ENCODE measurements around the gene TTC39A. TPM values are rescaled to one million over a fixed set of nuclear protein-coding genes. Genes with fewer than 3 reads are reported as not detected.

The TTC39A gene
- total and polyA plus RNA-seq, 2 donors (not counting 1 experiment from before 2014, with no cell fraction given), result not detected

- no peak overlapping the region for H2AFZ ChIP-seq (ENCODE audit: insufficient read depth, low read depth, low read length, poor library complexity, severe bottlenecking)
- no peaks in the 10 kb centered on the region for H3K36me3 ChIP-seq (replicated peaks in 1 of 2; ENCODE audit: control extremely low read depth in 1 of 2, control insufficient read depth in 1 of 2, extremely low read depth in 1 of 2, insufficient read depth in 2 of 2, low read length in 1 of 2)
- POLR2A ChIA-PET, result no interaction called here
- TF ChIP-seq EZH2 (IDR thresholded peaks at IDR 0.05; ENCODE audit: borderline replicate concordance, insufficient read depth, low read depth, low read length, poor library complexity, severe bottlenecking), result no peak
- no peak for TF ChIP-seq CTCF (IDR thresholded peaks at IDR 0.05)
- no peaks in the 10 kb centered on the region for H3K27me3 Mint-ChIP-seq
- H3K9me3 ChIP-seq (ENCODE audit: control extremely low read depth in 1 of 3, control insufficient read depth in 2 of 3, insufficient read depth in 1 of 3, low read length in 2 of 3), result no peaks in the 10 kb centered on the region
- ATAC-seq (ENCODE audit: low read depth) (no peak), DNase-seq (no peak)
- H3K9ac ChIP-seq (ENCODE audit: low read length), result no peak overlapping the region
- no peak overlapping the region for H3K27ac ChIP-seq (ENCODE audit: low read length in 2 of 2)
- H3K4me3 ChIP-seq (ENCODE audit: control extremely low read depth in 1 of 5, extremely low read depth in 1 of 5, insufficient read depth in 1 of 5, low read depth in 2 of 5, low read length in 4 of 5), result no peak overlapping the region
- H3K4me1 Mint-ChIP-seq, result no peaks in the 10 kb centered on the region
- no peak overlapping the region for H3K4me3 Mint-ChIP-seq
- intact Hi-C loops (cut with micrococcal nuclease), result no loop called here
- no peaks in the 10 kb centered on the region for H4K20me1 ChIP-seq (ENCODE audit: control insufficient read depth, insufficient read depth, low read length, poor library complexity, severe bottlenecking)
- no peak overlapping the region for H3K4me2 ChIP-seq (replicated peaks; ENCODE audit: low read depth, low read length, poor library complexity, severe bottlenecking)
- H3K27me3 ChIP-seq (replicated peaks in 1 of 4; ENCODE audit: control extremely low read depth in 1 of 4, control insufficient read depth in 3 of 4, insufficient read depth in 4 of 4, low read length in 3 of 4), result no peaks in the 10 kb centered on the region
- WGBS (ENCODE audit: insufficient coverage), result 87% methylated on average over 3 of the region's 4 CpGs
- no peaks in the 10 kb centered on the region for H3K4me1 ChIP-seq (ENCODE audit: control insufficient read depth in 2 of 2, insufficient read depth in 2 of 2, low read length in 2 of 2)
- CTCF ChIA-PET, result no interaction called here
- no peaks in the 10 kb centered on the region for H3K9me3 Mint-ChIP-seq (ENCODE audit: insufficient read depth)
- H3K79me2 ChIP-seq (ENCODE audit: control insufficient read depth, insufficient read depth, low read length), result no peaks in the 10 kb centered on the region
- H3K27ac Mint-ChIP-seq, result no peak overlapping the region
These were observed 13.6 kb downstream of the TTC39A start for GRCh38 chr1:51316846-51317120.

- H3K9me3 ChIP-seq (ENCODE audit: control extremely low read depth in 1 of 3, control insufficient read depth in 2 of 3, insufficient read depth in 1 of 3, low read length in 2 of 3), result no peaks in the 10 kb centered on the region
- no peaks in the 10 kb centered on the region for H4K20me1 ChIP-seq (ENCODE audit: control insufficient read depth, insufficient read depth, low read length, poor library complexity, severe bottlenecking)
- ATAC-seq (ENCODE audit: low read depth) (no peak), DNase-seq (no peak)
- POLR2A ChIA-PET, result no interaction called here
- H3K4me1 ChIP-seq (ENCODE audit: control insufficient read depth in 2 of 2, insufficient read depth in 2 of 2, low read length in 2 of 2), result no peaks in the 10 kb centered on the region
- H3K27me3 Mint-ChIP-seq, result no peaks in the 10 kb centered on the region
- no peak overlapping the region for H3K4me3 ChIP-seq (ENCODE audit: control extremely low read depth in 1 of 5, extremely low read depth in 1 of 5, insufficient read depth in 1 of 5, low read depth in 2 of 5, low read length in 4 of 5)
- WGBS (ENCODE audit: insufficient coverage), result 91% methylated on average over 9 of the region's 9 CpGs
- H3K9ac ChIP-seq (ENCODE audit: low read length), result no peak overlapping the region
- H3K27me3 ChIP-seq (replicated peaks in 1 of 4; ENCODE audit: control extremely low read depth in 1 of 4, control insufficient read depth in 3 of 4, insufficient read depth in 4 of 4, low read length in 3 of 4), result no peaks in the 10 kb centered on the region
- peaks cover 4% of the 10 kb centered on the region for H3K4me1 Mint-ChIP-seq
- H3K9me3 Mint-ChIP-seq (ENCODE audit: insufficient read depth), result no peaks in the 10 kb centered on the region
- H3K27ac ChIP-seq (ENCODE audit: low read length in 2 of 2), result no peak overlapping the region
- H2AFZ ChIP-seq (ENCODE audit: insufficient read depth, low read depth, low read length, poor library complexity, severe bottlenecking), result no peak overlapping the region
- CTCF ChIA-PET, result no interaction called here
- H3K79me2 ChIP-seq (ENCODE audit: control insufficient read depth, insufficient read depth, low read length), result no peaks in the 10 kb centered on the region
- TF ChIP-seq EZH2 (IDR thresholded peaks at IDR 0.05; ENCODE audit: borderline replicate concordance, insufficient read depth, low read depth, low read length, poor library complexity, severe bottlenecking) (no peak), CTCF (IDR thresholded peaks at IDR 0.05) (no peak)
- no peak overlapping the region for H3K4me3 Mint-ChIP-seq
- intact Hi-C loops (cut with micrococcal nuclease), result no loop called here
- H3K4me2 ChIP-seq (replicated peaks; ENCODE audit: low read depth, low read length, poor library complexity, severe bottlenecking), result no peak overlapping the region
- H3K36me3 ChIP-seq (replicated peaks in 1 of 2; ENCODE audit: control extremely low read depth in 1 of 2, control insufficient read depth in 1 of 2, extremely low read depth in 1 of 2, insufficient read depth in 2 of 2, low read length in 1 of 2), result no peaks in the 10 kb centered on the region
- H3K27ac Mint-ChIP-seq, result no peak overlapping the region
These were observed 14.1 kb downstream of the TTC39A start for GRCh38 chr1:51316113-51316845.
